NT2/D1 (cell line): Measurements from ENCODE around the gene DHX29.

Source experiments
- DNase-seq: peaks from one replicate; pipeline ENCODE4 v3.0.0-alpha.2; 2011; ENCODE audit warnings: low read depth, low spot score
- H3K27me3 ChIP-seq: 2 replicates; pipeline ENCODE4 v1.6.0; 2011; ENCODE audit warnings: mild to moderate bottlenecking; ENCODE audit not compliant: insufficient read length, insufficient read depth
- H3K36me3 ChIP-seq: 2 replicates; pipeline ENCODE4 v1.6.1; 2011; ENCODE audit warnings: mild to moderate bottlenecking, low read length, mixed read lengths; ENCODE audit not compliant: insufficient read depth, insufficient read length
- H3K4me1 ChIP-seq: 2 replicates; pipeline ENCODE4 v1.5.1; 2011; ENCODE audit not compliant: insufficient read depth, insufficient read length
- H3K4me3 ChIP-seq: 2 replicates; pipeline ENCODE4 v1.5.1; 2011; ENCODE audit warnings: low read depth; ENCODE audit not compliant: insufficient read length
- H3K9ac ChIP-seq: 2 replicates; pipeline ENCODE4 v1.6.0; 2011; ENCODE audit warnings: low read depth; ENCODE audit not compliant: insufficient read length
- H3K9me3 ChIP-seq: 2 replicates; pipeline ENCODE4 v1.5.1; 2011; ENCODE audit warnings: mild to moderate bottlenecking, low read length; ENCODE audit not compliant: insufficient read depth
- SUZ12 ChIP-seq: IDR thresholded peaks from 2 replicates; pipeline ENCODE4 v1.6.1; 2011; ENCODE audit not compliant: insufficient read length, insufficient read depth; ENCODE audit errors: extremely low read depth
- YY1 ChIP-seq: IDR thresholded peaks from 2 replicates; pipeline ENCODE4 v1.6.1; 2011; ENCODE audit not compliant: insufficient read length, insufficient read depth
- ZNF274 ChIP-seq: IDR thresholded peaks from 2 replicates; pipeline ENCODE4 v1.6.1; 2011; ENCODE audit warnings: mild to moderate bottlenecking, low read depth, low read length

DHX29 gene

DNA sequence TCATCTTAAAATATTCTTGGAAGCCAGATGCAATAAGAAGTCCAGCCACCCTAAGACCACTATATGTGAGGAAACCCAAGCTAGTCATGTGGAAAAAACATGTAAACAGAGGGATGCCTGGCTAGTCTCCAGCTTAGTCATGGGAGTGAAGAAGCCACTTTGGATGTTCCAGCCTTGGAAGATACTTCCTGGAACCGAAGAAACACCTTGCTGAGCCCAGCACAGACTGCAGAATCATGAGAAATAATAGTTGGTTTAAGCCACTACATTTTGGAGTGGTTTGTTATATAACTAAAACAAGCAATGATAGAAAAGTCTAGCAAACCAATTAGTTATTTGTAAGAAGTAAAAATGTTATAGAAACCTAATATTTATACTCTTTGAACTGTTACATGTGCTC, 12.6 kb downstream of the DHX29 start:
- no peak overlapping the region for H3K4me3 ChIP-seq
- no peak overlapping the region for H3K9ac ChIP-seq
- H3K9me3 ChIP-seq: peaks cover 17% of the 10 kb centered on the region
- no peaks in the 10 kb centered on the region for H3K27me3 ChIP-seq
- DNase-seq: no peak
- H3K4me1 ChIP-seq: no peaks in the 10 kb centered on the region
- no peak for TF ChIP-seq SUZ12
- no peak for TF ChIP-seq YY1
- TF ChIP-seq ZNF274: no peak
- peaks cover 61% of the 10 kb centered on the region for H3K36me3 ChIP-seq

DNA sequence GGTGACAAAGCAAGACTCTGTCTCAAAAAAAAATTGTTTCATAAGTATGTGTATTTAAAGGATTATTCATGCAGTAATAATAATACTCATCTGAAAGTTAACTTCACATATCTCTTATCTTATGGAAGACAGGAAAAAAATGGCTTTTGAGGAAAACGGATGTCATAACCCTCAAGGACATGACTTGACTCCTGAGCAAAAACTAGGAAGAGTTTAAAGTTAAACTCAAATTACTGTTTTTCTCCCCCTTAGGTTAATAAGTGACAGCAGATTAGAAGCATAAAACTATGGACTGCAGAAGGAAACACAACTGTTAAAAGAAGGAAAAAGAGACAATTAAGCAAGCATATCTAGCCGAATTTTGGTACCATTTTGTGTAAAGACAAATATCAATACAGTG, 16.5 kb downstream of the DHX29 start:
- no peak for DNase-seq
- Histone ChIP-seq H3K27me3 (no peaks in the 10 kb centered on the region), H3K9me3 (peaks cover 15% of the 10 kb centered on the region), H3K9ac (no peak overlapping the region), H3K4me3 (no peak overlapping the region), H3K4me1 (no peaks in the 10 kb centered on the region), H3K36me3 (peaks cover 71% of the 10 kb centered on the region)
- TF ChIP-seq YY1: no peak

DNA sequence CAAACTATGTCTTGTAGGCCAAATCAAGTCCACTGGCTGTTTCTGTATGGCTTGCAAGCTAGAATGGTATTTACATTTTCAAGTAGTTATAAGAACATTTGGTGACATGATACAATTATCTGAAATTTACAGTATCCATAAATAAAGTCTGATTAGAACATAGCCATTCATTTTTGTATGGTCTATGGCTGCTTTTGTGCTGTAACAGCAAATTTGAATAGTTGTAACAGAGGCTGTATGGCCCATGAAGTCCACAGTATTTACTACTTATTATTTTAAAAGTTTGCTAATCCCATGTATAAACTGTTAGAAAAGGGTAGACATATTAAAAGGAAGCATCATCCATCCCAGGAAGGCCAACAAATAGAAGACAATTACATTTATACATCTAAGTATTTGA, 17.7 kb downstream of the DHX29 start:
- no peaks in the 10 kb centered on the region for H3K27me3 ChIP-seq
- peaks cover 3% of the 10 kb centered on the region; the same call in 1 of the 2 replicates for H3K9me3 ChIP-seq
- H3K9ac ChIP-seq: no peak overlapping the region
- no peak for DNase-seq
- H3K4me3 ChIP-seq: no peak overlapping the region
- H3K4me1 ChIP-seq: no peaks in the 10 kb centered on the region
- H3K36me3 ChIP-seq: peaks cover 69% of the 10 kb centered on the region
- TF ChIP-seq SUZ12 (no peak), ZNF274 (no peak), YY1 (no peak)

DNA sequence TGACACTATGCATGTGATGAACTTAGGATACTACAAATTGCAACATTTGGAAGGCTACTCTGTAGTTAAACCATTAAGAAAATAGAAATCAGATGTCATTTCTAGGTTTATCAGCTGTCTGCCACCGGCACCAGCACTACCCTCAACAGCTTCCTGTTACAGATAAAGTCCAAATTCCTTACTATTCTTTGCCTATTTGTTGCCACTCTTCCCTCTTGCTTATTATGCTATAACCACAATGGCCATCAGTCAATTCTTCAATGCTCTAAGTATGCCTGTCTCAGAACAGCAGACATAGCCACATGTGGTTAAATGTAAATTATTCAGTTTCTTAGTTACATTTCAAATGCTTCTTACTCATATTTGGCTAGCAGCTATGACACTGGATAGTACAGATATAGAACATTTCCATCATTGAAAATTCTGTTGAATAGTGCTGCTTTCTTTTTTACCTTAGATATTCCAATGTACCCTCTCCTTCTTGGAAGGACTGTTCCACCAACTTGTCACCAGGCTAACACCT, 21.0 kb downstream of the DHX29 start:
- H3K4me1 ChIP-seq: no peaks in the 10 kb centered on the region
- peaks cover 58% of the 10 kb centered on the region for H3K36me3 ChIP-seq
- no peak for DNase-seq
- TF ChIP-seq ZNF274: no peak
- TF ChIP-seq SUZ12: no peak
- no peak for TF ChIP-seq YY1
- no peaks in the 10 kb centered on the region for H3K27me3 ChIP-seq
- no peak overlapping the region for H3K4me3 ChIP-seq
- H3K9me3 ChIP-seq: no peaks in the 10 kb centered on the region
- no peak overlapping the region for H3K9ac ChIP-seq

DNA sequence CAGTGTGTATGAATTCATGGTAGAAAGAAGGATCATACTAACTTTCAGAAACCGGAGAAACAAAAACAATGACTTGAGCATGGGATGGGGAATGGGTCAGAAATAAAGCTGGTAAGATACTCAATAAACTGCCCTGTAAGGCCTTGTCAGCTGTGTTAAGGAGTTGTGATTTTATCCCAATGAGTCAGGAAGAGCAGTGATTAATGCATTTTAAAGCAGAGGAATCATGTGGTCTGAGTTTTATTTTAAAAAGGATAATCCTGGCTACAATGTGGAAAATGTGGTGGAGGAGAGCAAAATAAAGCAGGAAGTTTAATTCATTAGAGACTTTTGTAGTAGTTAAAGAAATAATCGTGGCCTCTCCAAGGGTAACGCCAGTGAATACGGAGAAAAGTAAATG, 28.7 kb downstream of the DHX29 start:
- no peak overlapping the region for H3K4me3 ChIP-seq
- TF ChIP-seq YY1 (no peak), ZNF274 (no peak), SUZ12 (no peak)
- H3K9me3 ChIP-seq: no peaks in the 10 kb centered on the region
- H3K36me3 ChIP-seq: peaks cover 70% of the 10 kb centered on the region
- no peaks in the 10 kb centered on the region for H3K27me3 ChIP-seq
- no peak overlapping the region for H3K9ac ChIP-seq
- DNase-seq: no peak
- H3K4me1 ChIP-seq: no peaks in the 10 kb centered on the region

DNA sequence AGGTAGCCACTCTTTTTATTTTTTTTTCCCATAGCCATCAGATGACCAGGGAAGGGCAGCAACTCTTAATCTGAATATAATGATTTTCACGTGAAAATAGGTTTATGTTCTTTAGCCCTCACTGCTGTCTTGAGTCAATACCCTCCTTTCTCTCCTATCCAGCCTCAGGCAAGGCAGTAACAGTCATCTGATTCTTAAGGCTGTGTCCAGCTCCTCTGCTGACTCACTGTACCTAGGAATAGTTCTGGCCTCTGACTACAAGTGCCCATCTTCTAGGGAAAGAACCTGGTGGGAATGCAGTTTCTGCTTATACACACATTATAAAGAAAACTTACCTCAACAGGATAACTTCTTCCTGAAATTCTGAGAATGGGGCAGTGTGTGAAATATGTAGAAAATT, 30.7 kb downstream of the DHX29 start:
- no peak for TF ChIP-seq SUZ12
- TF ChIP-seq YY1: no peak
- TF ChIP-seq ZNF274: no peak
- Histone ChIP-seq H3K27me3 (no peaks in the 10 kb centered on the region), H3K9me3 (no peaks in the 10 kb centered on the region), H3K4me3 (no peak overlapping the region), H3K9ac (no peak overlapping the region), H3K4me1 (no peaks in the 10 kb centered on the region), H3K36me3 (peaks cover 71% of the 10 kb centered on the region)
- no peak for DNase-seq

DNA sequence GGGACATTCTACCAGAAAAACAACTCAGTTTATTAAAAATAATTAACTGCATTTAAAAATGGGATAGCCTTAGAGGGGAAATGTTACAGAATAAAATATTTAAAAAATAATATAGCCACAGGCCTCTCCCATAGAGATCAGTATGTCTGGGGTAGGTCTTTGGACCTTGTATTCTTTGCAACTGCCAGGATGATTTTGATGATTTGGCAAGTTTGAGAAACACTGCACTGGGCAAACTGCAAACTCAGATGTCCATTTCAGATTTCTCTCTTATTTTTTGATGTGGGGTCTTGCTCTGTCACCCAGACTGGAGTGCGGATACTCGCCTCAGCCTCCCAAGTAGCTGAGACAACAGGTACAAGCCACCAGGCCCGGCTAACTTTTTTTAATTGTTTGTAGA, 49.2 kb downstream of the DHX29 start:
- no peak for TF ChIP-seq YY1
- Histone ChIP-seq H3K4me1 (no peaks in the 10 kb centered on the region), H3K9me3 (no peaks in the 10 kb centered on the region), H3K27me3 (no peaks in the 10 kb centered on the region), H3K36me3 (peaks cover 54% of the 10 kb centered on the region), H3K4me3 (no peak overlapping the region), H3K9ac (no peak overlapping the region)
- DNase-seq: no peak

DNA sequence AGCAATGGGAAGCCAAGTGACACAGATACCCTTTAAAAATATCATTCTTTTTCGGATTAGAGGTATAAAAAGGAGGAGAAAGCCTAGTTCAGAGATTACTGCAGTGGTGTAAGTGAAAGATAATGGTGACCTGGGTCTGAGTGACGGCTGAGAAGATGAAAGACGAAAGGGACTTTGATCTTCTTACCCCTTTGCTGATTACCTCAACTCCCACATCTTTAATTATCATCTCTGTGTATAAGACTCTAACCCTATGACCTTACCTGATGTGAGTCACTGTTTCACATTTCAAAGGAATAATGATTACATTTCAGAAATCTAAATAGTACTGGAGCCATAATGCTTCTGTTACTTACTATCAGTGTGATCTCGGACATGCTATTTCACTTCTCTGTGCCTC, 52.7 kb downstream of the DHX29 start:
- Histone ChIP-seq H3K4me3 (no peak overlapping the region), H3K9me3 (no peaks in the 10 kb centered on the region), H3K36me3 (peaks cover 32% of the 10 kb centered on the region), H3K27me3 (no peaks in the 10 kb centered on the region), H3K9ac (no peak overlapping the region), H3K4me1 (no peaks in the 10 kb centered on the region)
- no peak for TF ChIP-seq ZNF274
- TF ChIP-seq SUZ12: no peak
- no peak for DNase-seq
